ENCODE measurements around the gene YAF2.

The YAF2 gene

GRCh38 chr12:42180990-42181596 lies 57.0 kb downstream of the YAF2 start:
- CTCF ChIA-PET, result interaction anchor here (1.4 to 1.7 kb wide), 5 partner anchors 11 to 191 kb away, joined by 3 to 7 read pairs (median 4); no protein-coding TSS in a partner anchor
- DNase-seq (ENCODE audit: extremely low spot score), result no peak

DNA sequence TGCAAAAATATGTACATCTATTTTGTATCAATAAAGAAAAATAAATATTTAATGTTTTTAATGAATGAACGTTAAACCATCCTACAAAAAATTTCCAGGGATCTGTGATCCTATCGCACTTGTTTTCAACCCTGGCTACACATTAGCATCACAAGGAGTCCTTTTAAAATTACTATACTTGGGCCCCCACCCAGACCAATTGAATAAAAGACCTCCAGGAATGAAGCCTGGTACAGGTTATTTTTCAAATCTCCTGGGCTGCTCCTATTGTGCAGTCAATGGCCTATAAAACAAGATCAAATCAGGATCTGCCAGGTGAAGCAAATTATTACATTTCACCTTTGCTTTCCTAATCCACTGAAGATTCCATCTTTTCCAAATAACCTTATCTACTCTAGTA lies 59.9 kb downstream of the YAF2 start:
- ChIA-PET CTCF (no interaction called here), POLR2A (no interaction called here)
- no peak for DNase-seq (ENCODE audit: extremely low spot score)

More at GRCh38 chr12:42180990-42181596, 57.0 kb downstream of the YAF2 start:
- TF ChIP-seq, protein P1, sequence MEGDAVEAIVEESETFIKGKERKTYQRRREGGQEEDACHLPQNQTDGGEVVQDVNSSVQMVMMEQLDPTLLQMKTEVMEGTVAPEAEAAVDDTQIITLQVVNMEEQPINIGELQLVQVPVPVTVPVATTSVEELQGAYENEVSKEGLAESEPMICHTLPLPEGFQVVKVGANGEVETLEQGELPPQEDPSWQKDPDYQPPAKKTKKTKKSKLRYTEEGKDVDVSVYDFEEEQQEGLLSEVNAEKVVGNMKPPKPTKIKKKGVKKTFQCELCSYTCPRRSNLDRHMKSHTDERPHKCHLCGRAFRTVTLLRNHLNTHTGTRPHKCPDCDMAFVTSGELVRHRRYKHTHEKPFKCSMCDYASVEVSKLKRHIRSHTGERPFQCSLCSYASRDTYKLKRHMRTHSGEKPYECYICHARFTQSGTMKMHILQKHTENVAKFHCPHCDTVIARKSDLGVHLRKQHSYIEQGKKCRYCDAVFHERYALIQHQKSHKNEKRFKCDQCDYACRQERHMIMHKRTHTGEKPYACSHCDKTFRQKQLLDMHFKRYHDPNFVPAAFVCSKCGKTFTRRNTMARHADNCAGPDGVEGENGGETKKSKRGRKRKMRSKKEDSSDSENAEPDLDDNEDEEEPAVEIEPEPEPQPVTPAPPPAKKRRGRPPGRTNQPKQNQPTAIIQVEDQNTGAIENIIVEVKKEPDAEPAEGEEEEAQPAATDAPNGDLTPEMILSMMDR (IDR thresholded peaks at IDR 0.05; ENCODE audit: control extremely low read depth, extremely low read depth, low read depth, missing control alignments), result no peak
- POLR2A ChIA-PET, result no interaction called here

GRCh38 chr12:42174978-42175377 lies 63.1 kb downstream of the YAF2 start:
- POLR2A ChIA-PET, result no interaction called here
- DNase-seq (ENCODE audit: extremely low spot score), result no peak
- TF ChIP-seq, protein P1 (IDR thresholded peaks at IDR 0.05; ENCODE audit: control extremely low read depth, extremely low read depth, low read depth, missing control alignments), result no peak
- CTCF ChIA-PET, result no interaction called here

More for the DNA sequence above, 59.9 kb downstream of the YAF2 start:
- TF ChIP-seq, protein P1 (IDR thresholded peaks at IDR 0.05; ENCODE audit: control extremely low read depth, extremely low read depth, low read depth, missing control alignments), result no peak

- ChIA-PET POLR2A (no interaction called here), CTCF (interaction anchor here (1.4 kb wide), 1 partner anchor 12 kb away, joined by 3 read pairs; no protein-coding TSS in a partner anchor)
- no peak for DNase-seq (ENCODE audit: extremely low spot score)
- TF ChIP-seq, protein P1 (IDR thresholded peaks at IDR 0.05; ENCODE audit: control extremely low read depth, extremely low read depth, low read depth, missing control alignments), result no peak
Measured at GRCh38 chr12:42173961-42174521, 64.0 kb downstream of the YAF2 start.

GRCh38 chr12:42172441-42173210 lies 65.4 kb downstream of the YAF2 start:
- no peak for DNase-seq (ENCODE audit: extremely low spot score)
- TF ChIP-seq, protein P1 (IDR thresholded peaks at IDR 0.05; ENCODE audit: control extremely low read depth, extremely low read depth, low read depth, missing control alignments), result no peak

GRCh38 chr12:42167711-42168110 lies 70.3 kb downstream of the YAF2 start:
- POLR2A ChIA-PET, result no interaction called here
- CTCF ChIA-PET, result interaction anchor here (1.1 to 1.3 kb wide), 3 partner anchors 12 to 204 kb away, joined by 3 to 4 read pairs (median 3); no protein-coding TSS in a partner anchor

More at GRCh38 chr12:42172441-42173210, 65.4 kb downstream of the YAF2 start:
- CTCF ChIA-PET, result interaction anchor here (1.0 to 1.4 kb wide), 3 partner anchors 11 to 15 kb away, joined by 3 to 4 read pairs (median 3); no protein-coding TSS in a partner anchor
- POLR2A ChIA-PET, result no interaction called here

More at GRCh38 chr12:42167711-42168110, 70.3 kb downstream of the YAF2 start:
- no peak for DNase-seq (ENCODE audit: extremely low spot score)
- TF ChIP-seq, protein P1 (IDR thresholded peaks at IDR 0.05; ENCODE audit: control extremely low read depth, extremely low read depth, low read depth, missing control alignments), result no peak
